RPMI7951 (cell line): ENCODE data around the gene ARID1B. TPM values are rescaled to one million over a fixed set of nuclear protein-coding genes. Genes with fewer than 3 reads are reported as not detected.
A peak's percentile ranks its signal among the peaks of the same experiment; 100 is the strongest.

ENCODE experiments used
- DNase-seq: peaks from one replicate; pipeline ENCODE4 v3.0.0-alpha.2; 2012; ENCODE audit warnings: low read depth
- total RNA-seq: library from RNA; depleted of rRNA; stranded (reverse); fragments of >200 nt; shearing (Covaris generic); gene quantifications from 2 replicates; pipeline ENCODE4 v1.2.3, GENCODE V29; 2014

ARID1B gene
- total RNA-seq, 1 experiment from 2014 or later, result 14.8 TPM

DNA sequence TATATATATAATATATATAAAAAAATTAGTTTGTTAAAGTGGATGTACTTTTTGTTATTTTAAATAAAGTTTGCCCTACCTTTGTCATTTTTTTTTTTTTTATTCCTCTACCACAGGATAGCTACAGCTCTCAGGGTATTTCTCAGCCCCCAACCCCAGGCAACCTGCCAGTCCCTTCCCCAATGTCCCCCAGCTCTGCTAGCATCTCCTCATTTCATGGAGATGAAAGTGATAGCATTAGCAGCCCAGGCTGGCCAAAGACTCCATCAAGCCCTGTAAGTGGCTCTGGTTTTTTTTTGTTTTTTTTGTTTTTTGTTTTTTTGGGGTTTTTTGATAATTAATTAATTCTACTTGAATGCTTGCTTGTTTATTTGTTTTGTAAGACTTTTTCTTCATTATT, 397.6 kb downstream of the ARID1B start:
- no peak for DNase-seq

DNA sequence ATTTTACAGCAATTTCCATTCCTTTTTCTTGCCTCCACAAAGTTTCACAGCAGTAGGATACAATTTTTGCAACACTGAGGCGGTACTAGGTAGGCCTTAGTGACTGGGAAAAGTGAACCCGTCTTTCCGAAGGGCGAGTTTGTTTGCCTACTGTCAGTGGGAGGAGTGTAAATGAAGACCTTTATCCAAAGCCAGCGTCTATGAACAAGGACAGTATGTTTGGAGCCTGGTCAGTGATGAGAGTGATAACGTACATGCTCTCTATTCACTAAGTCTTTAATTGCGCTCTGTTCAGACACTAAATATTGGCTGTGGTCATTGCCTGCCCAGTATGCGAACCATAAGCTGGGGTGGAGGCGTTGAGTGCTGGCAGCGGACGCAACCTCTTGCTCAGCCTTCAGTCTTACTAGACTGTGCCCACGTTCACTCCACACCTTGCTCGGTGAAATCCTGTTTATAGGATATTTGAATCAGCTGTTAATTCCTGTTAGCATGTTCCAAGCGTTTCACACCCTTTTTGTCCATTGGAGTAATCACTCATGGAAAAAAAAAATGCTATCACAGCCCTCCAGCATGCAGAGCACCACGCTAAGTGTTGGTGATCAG, 400.7 kb downstream of the ARID1B start:
- DNase-seq, result no peak

DNA sequence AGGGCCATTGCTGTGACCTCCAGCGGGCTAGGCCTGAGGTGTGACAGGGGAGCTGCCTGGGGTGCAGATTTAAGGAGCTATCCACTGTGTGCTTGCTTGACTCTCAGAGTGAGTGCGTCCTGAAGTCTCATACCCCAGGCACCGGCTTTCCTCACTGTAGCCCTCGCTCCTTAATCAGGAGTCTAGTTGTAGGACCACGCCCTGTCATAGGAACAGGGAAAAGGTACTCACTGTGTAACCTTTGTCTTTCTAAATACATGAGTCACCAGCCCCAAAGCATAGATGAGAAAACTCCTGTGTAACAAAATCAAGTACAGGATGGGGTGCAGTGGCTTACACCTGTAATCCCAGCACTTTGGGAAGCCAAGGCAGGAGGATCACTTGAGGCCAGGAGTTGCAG, 404.5 kb downstream of the ARID1B start:
- DNase-seq, result no peak

DNA sequence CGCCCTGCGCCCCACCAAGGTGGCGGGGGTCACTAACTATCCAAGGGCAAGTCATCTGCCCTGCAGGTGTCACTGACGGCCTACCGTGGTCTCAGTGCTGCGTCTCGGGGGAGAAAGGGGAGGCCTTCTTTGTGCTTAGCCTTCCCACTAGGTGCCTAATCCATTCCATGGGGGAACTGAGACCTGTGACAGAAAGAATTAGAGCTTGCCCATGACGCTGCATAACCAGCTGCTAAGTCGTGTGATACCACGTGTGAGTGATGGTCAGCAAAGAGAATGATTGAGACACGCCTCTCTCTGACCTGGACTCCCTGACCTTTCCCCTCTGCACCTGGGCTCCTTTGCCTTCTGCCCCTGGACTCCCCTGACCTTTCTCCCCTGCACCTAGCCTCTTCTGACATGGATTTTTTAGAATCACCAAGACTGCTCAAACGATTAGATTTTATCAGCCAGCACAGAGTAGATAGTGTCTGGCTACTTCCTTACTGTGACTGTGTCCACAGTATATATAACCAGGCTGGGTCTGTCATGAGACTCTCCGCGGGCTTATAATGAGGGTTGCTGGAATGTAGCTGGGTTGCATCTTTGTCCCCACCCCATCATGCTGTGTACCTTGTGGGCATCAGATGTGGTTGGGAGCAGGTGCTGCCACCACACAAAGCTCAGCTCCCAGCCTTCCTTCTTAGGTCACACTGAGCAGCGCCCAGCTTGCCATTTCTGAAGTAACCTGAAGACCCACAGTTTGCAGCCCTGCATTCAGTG, 405.5 kb downstream of the ARID1B start:
- no peak for DNase-seq

DNA sequence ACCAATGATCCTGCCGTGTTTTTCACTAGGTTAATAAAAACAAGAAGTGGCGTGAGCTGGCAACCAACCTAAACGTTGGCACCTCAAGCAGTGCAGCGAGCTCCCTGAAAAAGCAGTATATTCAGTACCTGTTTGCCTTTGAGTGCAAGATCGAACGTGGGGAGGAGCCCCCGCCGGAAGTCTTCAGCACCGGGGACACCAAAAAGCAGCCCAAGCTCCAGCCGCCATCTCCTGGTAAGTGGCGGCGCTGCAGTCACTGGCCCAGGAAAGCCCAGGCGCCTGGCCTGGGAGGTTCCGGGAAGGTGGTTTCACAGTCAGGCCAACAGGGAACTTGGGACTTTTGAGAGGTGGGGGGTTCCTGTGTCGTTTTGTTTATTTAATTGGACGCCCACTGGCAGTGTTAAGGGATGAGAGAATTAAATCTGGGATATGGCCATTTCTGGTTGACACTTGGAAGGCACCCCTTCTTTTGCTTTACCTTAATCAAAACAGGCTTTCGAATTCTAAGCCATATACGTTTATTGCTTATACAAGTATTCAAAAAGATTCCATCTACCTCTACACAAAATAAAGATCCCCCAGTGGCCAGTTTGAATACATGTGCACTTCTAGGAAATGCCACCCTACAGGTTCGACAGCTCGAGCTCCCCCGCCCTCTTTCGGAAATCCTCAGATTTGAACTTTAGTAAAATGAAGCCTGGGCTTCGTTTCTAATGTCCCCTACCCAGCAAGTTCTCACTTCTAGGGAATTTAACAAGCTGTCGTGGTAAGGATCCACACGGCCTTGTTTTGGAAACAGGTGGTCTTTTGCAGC, 407.2 kb downstream of the ARID1B start:
- DNase-seq, result peak; percentile 57

DNA sequence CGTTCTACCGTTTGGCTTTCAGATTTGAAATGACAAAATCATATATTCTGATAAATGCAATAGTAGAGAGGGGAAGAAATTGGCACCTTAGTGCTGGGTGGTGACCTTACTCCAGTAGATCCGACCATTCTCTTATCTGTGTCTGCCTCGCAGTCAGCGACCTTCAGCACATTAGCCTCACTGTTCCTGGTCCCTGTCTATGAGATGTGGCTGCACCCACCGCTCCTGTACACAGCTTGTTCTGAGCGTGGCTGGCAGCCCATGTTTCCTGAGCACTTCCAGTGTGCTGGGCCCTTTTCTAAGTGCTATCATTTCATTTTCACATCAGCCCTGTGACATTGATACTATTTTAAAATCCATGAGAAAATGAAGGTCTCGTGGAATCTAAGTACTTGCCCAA, 408.0 kb downstream of the ARID1B start:
- no peak for DNase-seq

DNA sequence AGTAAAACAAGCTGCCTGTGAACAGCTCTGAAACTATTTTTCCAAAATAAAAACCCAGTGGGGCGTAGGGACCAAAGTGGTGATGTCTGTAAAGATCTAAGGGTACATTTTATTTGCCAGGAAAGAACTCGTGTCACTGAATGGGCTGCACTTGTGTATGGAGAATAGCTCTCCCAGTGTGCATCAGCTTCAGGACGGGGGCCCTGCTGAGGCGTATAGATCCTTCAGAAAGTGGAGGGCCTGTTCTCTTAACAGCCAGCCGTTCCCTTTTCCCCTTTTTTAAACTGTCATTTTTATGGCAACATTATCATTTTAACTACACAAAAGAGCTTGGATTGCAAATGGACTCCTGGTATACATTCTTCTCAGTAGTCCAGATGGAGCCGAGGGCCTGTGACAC, 408.8 kb downstream of the ARID1B start:
- DNase-seq, result no peak

DNA sequence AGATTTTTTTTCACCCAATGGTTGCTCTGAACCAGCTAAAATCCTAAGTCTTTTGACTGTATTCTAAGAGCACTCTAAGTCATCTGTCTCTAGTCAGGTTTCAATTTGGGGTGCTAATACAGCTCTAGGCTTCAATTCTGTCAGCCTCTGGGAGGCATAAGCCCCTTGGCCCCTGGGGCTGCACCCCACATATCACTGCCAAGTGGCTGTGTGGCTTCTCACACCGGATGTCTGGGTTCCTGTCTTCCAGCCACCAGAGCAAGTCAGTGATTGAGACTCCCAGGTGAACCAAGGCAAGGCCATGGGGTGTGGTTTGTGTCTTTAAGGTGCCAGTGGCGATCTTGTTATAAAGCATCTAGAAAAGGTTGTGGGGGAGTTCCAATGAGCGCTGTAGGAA, 409.6 kb downstream of the ARID1B start:
- DNase-seq, result no peak

DNA sequence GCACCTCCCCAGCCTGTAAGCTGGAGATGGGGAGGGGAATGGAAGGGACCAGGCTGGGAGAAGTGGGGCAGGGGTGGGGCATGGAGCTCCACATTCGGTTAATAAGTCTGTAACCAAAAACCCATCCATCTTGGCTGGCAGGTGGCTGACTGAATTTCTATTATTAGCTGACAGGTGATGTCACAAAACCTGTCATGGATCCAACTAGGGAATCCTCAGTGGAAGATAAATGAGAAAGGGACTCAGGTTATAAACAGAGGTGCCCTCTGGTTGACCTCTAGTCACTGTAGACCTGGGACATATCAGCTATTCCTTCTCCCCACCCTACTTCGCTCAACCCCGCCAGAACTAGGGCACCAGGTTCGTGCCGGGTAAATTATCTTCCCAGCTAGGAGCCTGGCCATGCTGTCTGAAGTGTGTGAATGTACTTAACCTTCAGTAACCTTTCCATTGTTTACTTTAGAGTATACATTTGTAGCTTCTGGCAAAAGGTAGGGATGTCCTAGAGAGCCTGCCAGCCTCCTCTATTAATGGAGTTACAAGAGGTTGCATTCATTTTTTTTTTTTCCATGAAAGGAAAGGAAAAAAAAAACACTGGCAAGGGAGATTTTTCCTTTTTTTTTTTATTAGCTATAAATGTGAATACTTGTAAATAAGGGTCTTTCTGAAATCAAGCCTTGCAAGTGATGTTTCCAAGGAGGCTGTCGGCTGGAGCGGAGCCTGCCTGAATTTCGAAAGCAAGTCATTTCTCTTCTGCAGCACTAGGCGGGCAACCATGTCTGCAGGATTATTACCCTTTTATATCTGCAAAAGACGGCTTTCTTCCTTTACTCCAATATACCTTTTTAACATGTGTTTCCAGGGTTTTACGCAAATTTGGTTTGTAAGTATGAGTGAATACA, 410.3 kb downstream of the ARID1B start:
- DNase-seq, result no peak

DNA sequence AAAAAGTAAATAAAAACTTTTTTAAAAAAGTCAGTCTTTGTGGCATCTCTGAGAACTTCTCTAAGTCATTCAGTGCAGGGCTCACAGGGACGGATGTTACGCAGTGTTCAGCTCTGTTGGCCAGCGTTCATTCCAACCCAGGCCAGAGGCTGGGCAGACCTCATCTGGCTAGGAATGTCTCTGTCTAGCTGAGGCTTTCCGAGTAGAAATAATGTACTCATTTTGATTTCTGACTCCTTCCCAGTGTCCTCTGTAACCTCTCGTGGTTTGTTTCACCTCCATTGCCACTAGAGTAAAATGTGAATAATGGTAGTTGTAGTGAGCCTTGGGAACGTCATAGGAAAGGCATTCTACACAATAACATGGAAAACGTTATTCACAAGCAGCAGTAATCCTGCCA, 411.0 kb downstream of the ARID1B start:
- DNase-seq, result no peak

DNA sequence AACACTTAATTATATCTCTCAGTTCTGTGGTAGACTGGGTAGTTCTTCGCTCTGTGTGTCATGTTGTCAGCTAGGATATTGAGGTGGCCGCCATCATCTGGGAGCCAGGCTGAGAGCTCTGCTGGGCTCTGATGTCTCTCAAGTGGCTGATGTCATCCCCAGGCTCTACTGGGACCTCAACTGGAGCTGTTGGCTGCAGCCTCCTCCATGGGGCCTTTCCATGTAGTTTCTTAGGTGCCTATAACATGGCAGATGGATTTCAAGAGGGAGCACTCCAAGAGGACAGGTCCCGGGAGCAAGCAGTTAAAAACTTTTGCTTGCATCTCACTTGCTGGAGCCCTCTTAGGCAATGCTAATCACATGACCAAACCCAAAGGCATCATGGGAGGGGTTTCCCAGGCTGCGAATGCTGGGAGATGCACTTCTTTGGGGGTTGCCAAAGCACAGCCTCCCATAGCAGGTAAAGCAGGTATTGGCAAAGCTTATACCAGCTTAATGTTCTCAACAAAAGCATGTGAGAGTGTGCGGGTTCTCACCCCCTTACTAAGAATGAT, 416.3 kb downstream of the ARID1B start:
- DNase-seq, result no peak

DNA sequence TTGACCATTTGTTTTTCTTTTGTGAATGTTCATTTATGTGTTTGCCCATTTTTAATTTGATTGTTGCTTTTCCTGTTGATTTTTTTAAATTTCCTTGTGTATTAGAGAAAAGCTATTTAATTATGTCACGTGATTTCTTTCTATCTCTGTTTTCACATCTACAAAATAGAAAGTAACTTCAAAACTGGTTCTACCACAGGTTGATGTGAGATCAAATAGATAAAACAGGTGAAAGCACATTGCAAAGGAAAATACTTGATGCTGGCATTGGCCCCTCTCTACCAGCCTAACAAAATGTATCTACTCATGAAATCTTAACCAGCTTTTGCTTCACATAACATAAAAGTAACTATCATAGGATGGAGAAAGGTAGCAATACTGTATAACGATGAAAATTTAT, 416.9 kb downstream of the ARID1B start:
- no peak for DNase-seq

DNA sequence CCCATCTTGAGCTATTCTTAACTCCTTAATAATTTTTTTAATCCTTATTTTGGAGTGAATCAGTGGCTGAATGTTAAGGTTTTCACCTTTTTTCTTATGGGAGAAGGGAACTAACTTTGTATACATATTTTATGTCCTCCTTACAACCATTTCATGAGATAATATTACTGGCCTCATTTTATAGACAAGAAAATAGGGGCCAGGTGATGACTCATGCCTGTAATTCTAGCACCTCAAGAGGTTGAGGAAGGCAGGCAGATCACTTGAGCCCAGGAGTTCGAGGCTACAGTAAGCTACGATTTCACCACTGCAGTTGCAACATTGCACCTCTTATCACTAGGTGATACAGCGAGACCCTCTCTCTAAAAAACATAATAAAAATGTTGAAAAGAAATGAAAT, 417.5 kb downstream of the ARID1B start:
- no peak for DNase-seq

DNA sequence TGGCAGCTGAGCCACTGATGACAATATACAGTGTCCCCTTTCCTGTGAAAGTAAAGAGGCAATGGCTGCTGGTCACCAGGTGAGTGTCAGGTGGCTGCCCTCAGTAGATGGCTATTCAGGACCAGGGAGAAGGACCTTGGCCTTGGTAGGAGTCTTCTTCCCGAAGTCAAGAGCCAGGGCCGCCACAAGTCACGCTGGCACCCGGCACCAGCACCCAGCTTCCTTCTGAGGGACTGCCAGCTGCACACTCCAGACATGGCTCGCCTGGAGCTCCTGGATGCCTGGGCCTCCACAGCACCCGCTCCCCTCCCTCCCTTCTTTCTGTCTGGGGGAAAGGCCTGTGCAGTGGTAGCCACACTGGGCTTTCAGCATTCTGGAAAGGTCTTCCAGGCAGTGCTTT, 419.2 kb downstream of the ARID1B start:
- DNase-seq, result no peak

DNA sequence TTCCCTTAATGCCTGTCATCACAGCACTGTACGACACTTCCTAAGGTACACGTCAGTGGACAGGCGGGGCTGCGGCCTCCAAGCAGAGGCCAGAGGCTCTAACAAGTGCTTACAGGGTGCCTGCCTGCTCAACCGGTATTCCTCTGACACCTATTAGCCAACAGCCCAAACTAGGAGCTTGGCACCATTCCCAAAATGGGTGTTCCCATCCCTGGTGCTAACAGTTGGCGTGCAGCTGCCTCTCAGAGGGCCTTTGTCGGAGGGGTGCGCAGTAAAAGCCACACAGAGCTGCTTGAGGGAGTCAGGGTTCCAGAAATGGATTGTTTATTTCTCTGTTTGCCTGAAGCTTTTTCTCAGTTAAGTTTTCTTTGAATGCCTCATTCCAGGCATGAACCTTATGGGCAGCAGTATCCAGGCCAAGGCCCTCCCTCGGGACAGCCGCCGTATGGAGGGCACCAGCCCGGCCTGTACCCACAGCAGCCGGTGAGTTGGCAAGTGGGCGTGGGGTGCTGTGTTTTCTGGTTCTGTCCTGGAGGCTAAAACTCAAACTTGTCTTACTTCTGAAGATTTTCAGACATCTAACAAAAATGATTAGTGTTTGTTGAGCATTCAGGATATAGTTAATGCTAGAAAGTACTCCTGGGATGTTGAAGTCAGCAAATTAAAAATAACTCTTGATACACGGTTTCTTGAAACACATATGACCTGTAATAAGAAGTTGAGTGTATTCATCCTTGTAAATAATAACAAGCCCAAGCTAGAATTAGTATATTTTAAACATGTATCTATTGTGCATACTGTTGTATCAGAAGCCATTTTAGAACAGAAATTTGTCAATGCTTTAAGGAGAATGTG, 421.5 kb downstream of the ARID1B start:
- no peak for DNase-seq

DNA sequence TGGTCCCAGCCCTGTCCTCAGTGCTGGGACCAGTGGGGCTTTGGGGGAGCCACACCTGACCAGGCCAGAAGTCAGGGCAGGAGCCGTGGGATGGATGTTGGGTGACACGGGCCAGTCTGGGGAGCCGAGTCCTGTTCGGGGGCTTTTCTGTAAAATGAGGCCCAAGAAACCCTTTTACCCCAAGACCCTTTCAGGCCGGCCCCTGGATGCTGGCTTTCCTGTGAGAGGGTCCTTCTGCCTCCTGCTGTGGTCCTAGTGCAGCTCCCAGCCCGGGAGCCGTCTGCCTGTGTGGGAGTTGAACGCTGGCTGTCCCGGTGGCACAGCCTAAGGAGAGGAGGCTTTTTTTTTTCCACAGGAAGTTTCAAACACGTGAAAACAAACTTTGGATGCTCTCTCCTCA, 422.9 kb downstream of the ARID1B start:
- DNase-seq, result no peak

DNA sequence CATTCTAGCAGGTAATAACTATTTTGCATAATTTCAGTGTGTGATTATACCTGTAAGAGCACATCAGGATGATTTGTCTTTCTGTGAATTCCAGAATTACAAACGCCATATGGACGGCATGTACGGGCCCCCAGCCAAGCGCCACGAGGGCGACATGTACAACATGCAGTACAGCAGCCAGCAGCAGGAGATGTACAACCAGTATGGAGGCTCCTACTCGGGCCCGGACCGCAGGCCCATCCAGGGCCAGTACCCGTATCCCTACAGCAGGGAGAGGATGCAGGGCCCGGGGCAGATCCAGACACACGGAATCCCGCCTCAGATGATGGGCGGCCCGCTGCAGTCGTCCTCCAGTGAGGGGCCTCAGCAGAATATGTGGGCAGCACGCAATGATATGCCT, 423.4 kb downstream of the ARID1B start:
- no peak for DNase-seq

DNA sequence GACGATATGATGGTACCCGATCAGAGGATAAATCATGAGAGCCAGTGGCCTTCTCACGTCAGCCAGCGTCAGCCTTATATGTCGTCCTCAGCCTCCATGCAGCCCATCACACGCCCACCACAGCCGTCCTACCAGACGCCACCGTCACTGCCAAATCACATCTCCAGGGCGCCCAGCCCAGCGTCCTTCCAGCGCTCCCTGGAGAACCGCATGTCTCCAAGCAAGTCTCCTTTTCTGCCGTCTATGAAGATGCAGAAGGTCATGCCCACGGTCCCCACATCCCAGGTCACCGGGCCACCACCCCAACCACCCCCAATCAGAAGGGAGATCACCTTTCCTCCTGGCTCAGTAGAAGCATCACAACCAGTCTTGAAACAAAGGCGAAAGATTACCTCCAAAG, 423.9 kb downstream of the ARID1B start:
- DNase-seq, result no peak

DNA sequence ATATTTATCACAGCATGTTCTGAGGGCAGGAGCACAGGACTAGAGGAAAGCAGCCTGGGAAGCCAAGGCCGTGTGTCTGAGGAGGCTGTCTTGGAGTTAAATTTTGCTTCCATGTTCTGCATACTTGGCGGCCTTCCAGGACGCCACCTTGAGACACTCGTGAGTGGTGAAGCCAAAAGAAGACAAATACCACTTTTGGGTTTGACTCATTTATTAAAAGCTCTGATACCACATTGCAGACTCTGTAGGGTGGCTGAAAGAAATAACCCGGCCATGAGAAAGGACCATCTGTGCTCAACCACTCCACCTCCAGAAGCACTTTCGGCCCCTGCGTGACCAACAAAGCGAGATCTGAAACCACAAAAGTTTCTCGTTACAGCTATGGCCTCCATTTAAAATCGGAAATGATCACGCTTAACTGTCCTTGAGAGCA, 426.1 kb downstream of the ARID1B start:
- no peak for DNase-seq

DNA sequence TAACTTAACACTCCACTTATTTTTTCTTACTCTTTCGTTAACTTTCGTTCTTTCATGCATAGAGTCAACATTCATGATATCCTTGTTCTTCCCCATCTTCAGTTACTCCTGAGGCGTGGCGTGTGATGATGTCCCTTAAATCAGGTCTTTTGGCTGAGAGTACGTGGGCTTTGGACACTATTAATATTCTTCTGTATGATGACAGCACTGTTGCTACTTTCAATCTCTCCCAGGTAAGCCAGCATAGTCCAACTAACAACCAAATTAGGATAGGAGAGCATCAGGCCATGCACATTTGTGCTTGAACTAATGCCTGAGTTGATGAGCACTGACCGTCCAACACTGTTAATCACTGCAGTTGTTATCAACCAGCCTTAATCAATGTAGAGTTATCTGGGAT, 426.6 kb downstream of the ARID1B start:
- no peak for DNase-seq
